ENCODE results near the gene CPB2.

GRCh38 chr13:46132109-46132508 lies 27.3 kb upstream of the CPB2 start:
- no peak for TF ChIP-seq CTCF (IDR thresholded peaks at IDR 0.05)
- TF ChIP-seq POLR2A (IDR thresholded peaks at IDR 0.05): no peak
